ENCODE data around the gene CYP4Z1. TPM values are rescaled to one million over a fixed set of nuclear protein-coding genes. Genes with fewer than 3 reads are reported as not detected.
"Not testable (repeated sequence)": the region's sequence is repeated elsewhere in the genome, so short reads cannot be mapped to it uniquely, and the experiment has no call there.

Gene CYP4Z1
- total and polyA plus RNA-seq, 7 donors: 0.27 to 1.9 (median 1.1) TPM; not detected in 3

- H3K27ac ChIP-seq: peak overlapping the region in 1 of 4 donors; percentile 52
- WGBS, 2 donors: 68 to 74% methylated on average over 3 of the region's 3 CpGs
- no peak for DNase-seq
- no peaks in the 10 kb centered on the region for H3K4me1 ChIP-seq
- no peaks in the 10 kb centered on the region for H3K9me3 ChIP-seq
- H3K27me3 ChIP-seq: no peaks in the 10 kb centered on the region
- intact Hi-C loops (cut with DNase I): no loop called here
- H3K4me3 ChIP-seq: no peak overlapping the region
- TF ChIP-seq EP300 (IDR thresholded peaks at IDR 0.05) (no peak), POLR2AphosphoS5 (IDR thresholded peaks at IDR 0.05) (no peak), POLR2A (IDR thresholded peaks at IDR 0.05) (no peak)
- TF ChIP-seq, protein P1, sequence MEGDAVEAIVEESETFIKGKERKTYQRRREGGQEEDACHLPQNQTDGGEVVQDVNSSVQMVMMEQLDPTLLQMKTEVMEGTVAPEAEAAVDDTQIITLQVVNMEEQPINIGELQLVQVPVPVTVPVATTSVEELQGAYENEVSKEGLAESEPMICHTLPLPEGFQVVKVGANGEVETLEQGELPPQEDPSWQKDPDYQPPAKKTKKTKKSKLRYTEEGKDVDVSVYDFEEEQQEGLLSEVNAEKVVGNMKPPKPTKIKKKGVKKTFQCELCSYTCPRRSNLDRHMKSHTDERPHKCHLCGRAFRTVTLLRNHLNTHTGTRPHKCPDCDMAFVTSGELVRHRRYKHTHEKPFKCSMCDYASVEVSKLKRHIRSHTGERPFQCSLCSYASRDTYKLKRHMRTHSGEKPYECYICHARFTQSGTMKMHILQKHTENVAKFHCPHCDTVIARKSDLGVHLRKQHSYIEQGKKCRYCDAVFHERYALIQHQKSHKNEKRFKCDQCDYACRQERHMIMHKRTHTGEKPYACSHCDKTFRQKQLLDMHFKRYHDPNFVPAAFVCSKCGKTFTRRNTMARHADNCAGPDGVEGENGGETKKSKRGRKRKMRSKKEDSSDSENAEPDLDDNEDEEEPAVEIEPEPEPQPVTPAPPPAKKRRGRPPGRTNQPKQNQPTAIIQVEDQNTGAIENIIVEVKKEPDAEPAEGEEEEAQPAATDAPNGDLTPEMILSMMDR (IDR thresholded peaks at IDR 0.05): no peak
- no peaks in the 10 kb centered on the region for H3K36me3 ChIP-seq
Observed at GRCh38 chr1:47030170-47030805, 36.7 kb upstream of the CYP4Z1 start.

GRCh38 chr1:47031059-47031458 is 36.0 kb upstream of the CYP4Z1 start:
- TF ChIP-seq, protein P1 (IDR thresholded peaks at IDR 0.05): no peak
- no peak for TF ChIP-seq POLR2A (IDR thresholded peaks at IDR 0.05)
- TF ChIP-seq POLR2AphosphoS5 (IDR thresholded peaks at IDR 0.05): no peak
- no peak for TF ChIP-seq EP300 (IDR thresholded peaks at IDR 0.05)
- WGBS, 2 donors: 13 to 42% methylated on average over 3 of the region's 3 CpGs
- Histone ChIP-seq H3K9me3 (no peaks in the 10 kb centered on the region), H3K4me1 (no peaks in the 10 kb centered on the region), H3K4me3 (no peak overlapping the region), H3K27me3 (no peaks in the 10 kb centered on the region), H3K27ac (peak overlapping the region in 1 of 4 donors; percentile 52), H3K36me3 (no peaks in the 10 kb centered on the region)
- intact Hi-C loops (cut with DNase I): no loop called here
- no peak for DNase-seq

DNA sequence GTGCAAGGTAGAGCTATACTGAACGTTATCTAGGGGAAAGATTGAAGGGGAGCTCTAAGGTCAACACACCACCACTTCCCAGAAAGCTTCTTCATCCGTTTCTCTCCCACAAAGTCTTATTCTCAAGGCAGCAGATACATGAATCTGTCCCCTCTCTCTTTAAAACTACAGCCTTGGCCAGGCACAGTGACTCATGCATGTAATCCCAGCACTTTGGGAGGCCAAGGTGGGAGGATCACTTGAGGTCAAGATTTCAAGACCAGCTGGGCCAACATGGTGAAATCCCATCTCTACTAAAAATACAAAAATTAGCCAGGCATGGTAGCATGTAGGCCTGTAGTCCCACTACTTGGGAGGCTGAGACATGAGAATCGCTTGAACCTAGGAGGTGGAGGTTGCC is 35.4 kb upstream of the CYP4Z1 start:
- DNase-seq: no peak
- Histone ChIP-seq H3K4me3 (no peak overlapping the region), H3K4me1 (no peaks in the 10 kb centered on the region), H3K27ac (no peak overlapping the region), H3K27me3 (no peaks in the 10 kb centered on the region), H3K9me3 (no peaks in the 10 kb centered on the region), H3K36me3 (no peaks in the 10 kb centered on the region)
- intact Hi-C loops (cut with DNase I): no loop called here
- WGBS, 2 donors: 61 to 63% methylated on average over 3 of the region's 3 CpGs
- no peak for TF ChIP-seq POLR2AphosphoS5 (IDR thresholded peaks at IDR 0.05)
- no peak for TF ChIP-seq EP300 (IDR thresholded peaks at IDR 0.05)
- TF ChIP-seq, protein P1 (IDR thresholded peaks at IDR 0.05): no peak
- no peak for TF ChIP-seq POLR2A (IDR thresholded peaks at IDR 0.05)

GRCh38 chr1:47036764-47037163 is 30.3 kb upstream of the CYP4Z1 start:
- H3K27me3 ChIP-seq: no peaks in the 10 kb centered on the region
- no peak overlapping the region for H3K27ac ChIP-seq
- no peak for DNase-seq
- H3K36me3 ChIP-seq: no peaks in the 10 kb centered on the region
- TF ChIP-seq POLR2AphosphoS5 (IDR thresholded peaks at IDR 0.05) (no peak), POLR2A (IDR thresholded peaks at IDR 0.05) (no peak), EP300 (IDR thresholded peaks at IDR 0.05) (no peak)
- TF ChIP-seq, protein P1 (IDR thresholded peaks at IDR 0.05): no peak
- WGBS, 2 donors: 91 to 95% methylated on average over 1 of the region's 1 CpG
- no peak overlapping the region for H3K4me3 ChIP-seq
- intact Hi-C loops (cut with DNase I): no loop called here
- no peaks in the 10 kb centered on the region for H3K4me1 ChIP-seq
- no peaks in the 10 kb centered on the region for H3K9me3 ChIP-seq

DNA sequence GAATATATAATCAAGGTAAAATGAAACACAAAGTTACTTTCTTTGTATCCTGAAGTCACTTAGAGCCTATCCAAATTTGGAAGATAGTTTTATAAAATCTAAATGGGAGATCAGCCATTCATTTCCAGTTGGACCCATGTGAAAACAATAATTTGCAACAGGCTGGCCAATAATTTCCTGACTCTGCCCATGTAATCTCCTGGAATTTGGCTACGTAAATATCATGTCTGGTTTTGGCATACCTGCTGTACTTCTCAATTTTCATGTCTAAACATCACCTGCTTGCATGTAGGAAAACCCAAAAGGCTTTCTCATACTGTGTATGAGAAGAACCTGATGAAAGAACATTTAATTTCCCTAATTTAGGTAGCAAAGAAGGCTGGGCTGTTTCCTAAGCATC is 7.7 kb upstream of the CYP4Z1 start:
- H3K4me3 ChIP-seq: no peak overlapping the region
- WGBS, 2 donors: 90 to 91% methylated on average over 1 of the region's 1 CpG
- intact Hi-C loops (cut with DNase I): no loop called here
- TF ChIP-seq, protein P1 (IDR thresholded peaks at IDR 0.05): no peak
- TF ChIP-seq EP300 (IDR thresholded peaks at IDR 0.05): no peak
- no peak for TF ChIP-seq POLR2AphosphoS5 (IDR thresholded peaks at IDR 0.05)
- no peak for TF ChIP-seq POLR2A (IDR thresholded peaks at IDR 0.05)
- no peak overlapping the region for H3K27ac ChIP-seq
- no peaks in the 10 kb centered on the region for H3K4me1 ChIP-seq
- DNase-seq: no peak
- no peaks in the 10 kb centered on the region for H3K36me3 ChIP-seq
- no peaks in the 10 kb centered on the region for H3K27me3 ChIP-seq
- H3K9me3 ChIP-seq: no peaks in the 10 kb centered on the region

DNA sequence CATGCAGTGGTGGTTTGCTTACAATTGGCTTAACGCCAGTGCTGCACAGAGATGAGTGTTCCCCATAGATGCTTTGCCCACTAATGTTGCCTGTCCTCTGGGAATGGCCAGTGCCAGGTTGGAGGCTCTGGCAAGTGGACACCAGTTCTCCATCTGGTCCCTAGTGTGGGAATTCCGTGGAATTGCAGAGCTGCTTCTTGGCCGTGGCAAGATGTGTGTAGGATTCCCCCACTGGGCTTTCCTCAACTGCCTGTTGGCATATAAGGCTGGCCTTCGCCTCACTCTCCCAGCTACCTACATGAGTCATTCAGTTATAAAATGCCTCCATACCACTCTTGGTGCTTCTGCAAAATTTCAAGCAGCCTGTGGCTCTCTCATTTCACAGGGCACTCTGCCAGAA is 2.0 kb downstream of the CYP4Z1 start:
- H3K36me3 ChIP-seq; DNase-seq; H3K4me1 ChIP-seq; H3K9me3 ChIP-seq; H3K27me3 ChIP-seq; H3K4me3 ChIP-seq; intact Hi-C loops (cut with DNase I): not testable (repeated sequence)
- H3K27ac ChIP-seq: peak overlapping the region in 2 of 4 donors; percentile 45 to 57
- WGBS, 2 donors: 77% methylated on average over 4 of the region's 4 CpGs

GRCh38 chr1:47069509-47069908 is 2.5 kb downstream of the CYP4Z1 start:
- H3K9me3 ChIP-seq; H3K4me3 ChIP-seq; H3K27me3 ChIP-seq; intact Hi-C loops (cut with DNase I); H3K4me1 ChIP-seq; DNase-seq; H3K36me3 ChIP-seq; H3K27ac ChIP-seq: not testable (repeated sequence)
